ENCODE results near the gene LRRC18.

- TF ChIP-seq, protein P1, sequence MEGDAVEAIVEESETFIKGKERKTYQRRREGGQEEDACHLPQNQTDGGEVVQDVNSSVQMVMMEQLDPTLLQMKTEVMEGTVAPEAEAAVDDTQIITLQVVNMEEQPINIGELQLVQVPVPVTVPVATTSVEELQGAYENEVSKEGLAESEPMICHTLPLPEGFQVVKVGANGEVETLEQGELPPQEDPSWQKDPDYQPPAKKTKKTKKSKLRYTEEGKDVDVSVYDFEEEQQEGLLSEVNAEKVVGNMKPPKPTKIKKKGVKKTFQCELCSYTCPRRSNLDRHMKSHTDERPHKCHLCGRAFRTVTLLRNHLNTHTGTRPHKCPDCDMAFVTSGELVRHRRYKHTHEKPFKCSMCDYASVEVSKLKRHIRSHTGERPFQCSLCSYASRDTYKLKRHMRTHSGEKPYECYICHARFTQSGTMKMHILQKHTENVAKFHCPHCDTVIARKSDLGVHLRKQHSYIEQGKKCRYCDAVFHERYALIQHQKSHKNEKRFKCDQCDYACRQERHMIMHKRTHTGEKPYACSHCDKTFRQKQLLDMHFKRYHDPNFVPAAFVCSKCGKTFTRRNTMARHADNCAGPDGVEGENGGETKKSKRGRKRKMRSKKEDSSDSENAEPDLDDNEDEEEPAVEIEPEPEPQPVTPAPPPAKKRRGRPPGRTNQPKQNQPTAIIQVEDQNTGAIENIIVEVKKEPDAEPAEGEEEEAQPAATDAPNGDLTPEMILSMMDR (IDR thresholded peaks at IDR 0.05): no peak
- no peak for TF ChIP-seq POLR2AphosphoS5 (IDR thresholded peaks at IDR 0.05)
- TF ChIP-seq EP300 (IDR thresholded peaks at IDR 0.05): no peak
- TF ChIP-seq POLR2A (IDR thresholded peaks at IDR 0.05): no peak
These were observed 8.9 kb upstream of the LRRC18 start for GRCh38 chr10:48948470-48949037.

Data from gastroesophageal sphincter (tissue), 3 donors.